HepG2 (cell line): ENCODE results near the gene TTC8. TPM values are rescaled to one million over a fixed set of nuclear protein-coding genes. Genes with fewer than 3 reads are reported as not detected.

ENCODE experiments used
- AHR ChIP-seq: IDR thresholded peaks from 2 replicates; pipeline ENCODE4 v1.6.1; 2018; ENCODE audit warnings: missing genetic modification reagents, missing compliant biosample characterization
- GMEB1 ChIP-seq: sonication (generic); formaldehyde crosslinking; IDR thresholded peaks from 2 replicates; pipeline ENCODE4 v1.5.1; 2020; ENCODE audit warnings: missing genetic modification reagents, mild to moderate bottlenecking, borderline replicate concordance
- KDM3A ChIP-seq: IDR thresholded peaks from 2 replicates; pipeline ENCODE4 v1.6.1; 2018; ENCODE audit warnings: low read depth, missing compliant biosample characterization
- MYPOP ChIP-seq: sonication (generic); formaldehyde crosslinking; IDR thresholded peaks from 2 replicates; pipeline ENCODE4 v1.8.1; 2023; ENCODE audit warnings: mild to moderate bottlenecking, moderate library complexity, missing genetic modification reagents
- PITX1 ChIP-seq: sonication (generic); formaldehyde crosslinking; IDR thresholded peaks from 2 replicates; pipeline ENCODE4 v1.5.1; 2020; ENCODE audit warnings: mild to moderate bottlenecking, missing genetic modification reagents
- SALL2 ChIP-seq: sonication (generic); formaldehyde crosslinking; IDR thresholded peaks from 2 replicates; pipeline ENCODE4 v1.8.1; 2023; ENCODE audit warnings: mild to moderate bottlenecking, missing genetic modification reagents, inconsistent platforms
- SOX6 ChIP-seq, 2 experiments: fragments of 450-650 bp in 1 of 2; sonication (generic) in 1 of 2; formaldehyde crosslinking in 1 of 2; IDR thresholded peaks; 2 replicates each; pipeline versions ENCODE4 v1.4.0 to v1.6.1; 2017 to 2020; ENCODE audit warnings: antibody characterized with exemption in 1 of 2, mild to moderate bottlenecking in 1 of 2, missing genetic modification reagents in 1 of 2
- TAF1 ChIP-seq: sonication (generic); formaldehyde crosslinking; IDR thresholded peaks from 2 replicates; pipeline ENCODE4 v1.4.0; 2020; ENCODE audit warnings: missing genetic modification reagents
- TFDP1 ChIP-seq: IDR thresholded peaks from 2 replicates; pipeline ENCODE4 v1.6.1; 2016; ENCODE audit warnings: missing compliant biosample characterization, missing genetic modification reagents, borderline replicate concordance
- TMF1 ChIP-seq: sonication (generic); formaldehyde crosslinking; IDR thresholded peaks from 2 replicates; pipeline ENCODE4 v1.8.1; 2022; ENCODE audit warnings: low read depth, missing genetic modification reagents
- YY1 ChIP-seq: IDR thresholded peaks from 2 replicates; pipeline ENCODE4 v1.6.1; 2011; ENCODE audit warnings: low read length, low read depth, moderate library complexity, mild to moderate bottlenecking; ENCODE audit not compliant: insufficient read depth, insufficient replicate concordance
- ZBED4 ChIP-seq: sonication (generic); formaldehyde crosslinking; IDR thresholded peaks from 2 replicates; pipeline ENCODE4 v1.4.0; 2020; ENCODE audit warnings: missing genetic modification reagents, borderline replicate concordance
- ZFP36L2 ChIP-seq: sonication (generic); formaldehyde crosslinking; IDR thresholded peaks from 2 replicates; pipeline ENCODE4 v1.4.0; 2020; ENCODE audit warnings: missing genetic modification reagents
- ZNF121 ChIP-seq: sonication (generic); formaldehyde crosslinking; IDR thresholded peaks from 2 replicates; pipeline ENCODE4 v1.5.0; 2020; ENCODE audit warnings: mild to moderate bottlenecking, missing genetic modification reagents
- ZNF619 ChIP-seq: sonication (generic); formaldehyde crosslinking; IDR thresholded peaks from 2 replicates; pipeline ENCODE4 v1.4.0; 2020; ENCODE audit warnings: mild to moderate bottlenecking, missing genetic modification reagents
- ZNF777 ChIP-seq: sonication (generic); formaldehyde crosslinking; IDR thresholded peaks from 2 replicates; pipeline ENCODE4 v1.4.0; 2020; ENCODE audit warnings: missing genetic modification reagents
- polyA plus RNA-seq, 8 experiments: library from polyadenylated mRNA; depleted of rRNA in 3 of 8; stranded (reverse) in 7 of 8; unstranded in 1 of 8; fragments of >200 nt; fragmentation: Illumina TruSeq in 4 of 8; extraction: Trizol in 4 of 8; gene quantifications; 2 replicates each; pipeline versions ENCODE4 v1.2.1 to v1.2.3, GENCODE V29; 2011 to 2016; ENCODE audit warnings: low read depth in 4 of 8, missing spikeins in 1 of 8, mixed read lengths in 1 of 8; ENCODE audit not compliant: insufficient read depth in 1 of 8
- total RNA-seq, 5 experiments: library from RNA; depleted of rRNA; stranded (reverse); fragments of >200 nt; fragmentation: Illumina TruSeq; extraction: Trizol; gene quantifications; 2 replicates each; pipeline ENCODE4 v1.2.3, GENCODE V29; 2016; ENCODE audit warnings: low read depth in 1 of 5

TTC8 gene
- total and polyA plus RNA-seq, 2 of the 13 experiments (the other 11 are each of a cell fraction or from before 2014, with no cell fraction given), result 13.8 to 15.2 TPM

GRCh38 chr14:88792473-88793258, 31.8 kb upstream of the TTC8 start, which contains the start of gene EML5 (continued):
- TF ChIP-seq ZBED4 (CRISPR knock-in tag) (peak; percentile 71), AHR (CRISPR knock-in tag) (0 out of 2 replicates have a peak, but pooled peaks have one; percentile 25), ZFP36L2 (CRISPR knock-in tag) (no peak), KDM3A (0 out of 2 replicates have a peak, but pooled peaks have one; percentile 27), SOX6 (IDR thresholded peaks at IDR 0.05) (no peak), SOX6 (CRISPR knock-in tag; IDR thresholded peaks at IDR 0.05) (0 out of 2 replicates have a peak, but pooled peaks have one; percentile 16), TMF1 (0 out of 2 replicates have a peak, but pooled peaks have one; percentile 28), ZNF619 (CRISPR knock-in tag) (no peak), ZNF121 (CRISPR knock-in tag) (peak; percentile 13; the same call in 1 of the 2 replicates), ZNF777 (CRISPR knock-in tag) (peak; percentile 75; the same call in 1 of the 2 replicates), TAF1 (CRISPR knock-in tag) (0 out of 2 replicates have a peak, but pooled peaks have one; percentile 35), MYPOP (CRISPR knock-in tag) (peak; percentile 71; the same call in 1 of the 2 replicates), GMEB1 (CRISPR knock-in tag) (peak; percentile 18; the same call in 1 of the 2 replicates), TFDP1 (peak; percentile 59; the same call in 1 of the 2 replicates), SALL2 (CRISPR knock-in tag) (0 out of 2 replicates have a peak, but pooled peaks have one; percentile 52), PITX1 (CRISPR knock-in tag) (no peak), YY1 (no peak)
